GM11168 (cell line): Measurements from ENCODE around the gene SULF2.

Experiments used
- in situ Hi-C: fragments of 300-500 bp; cut with MboI; formaldehyde crosslinking; loops from one replicate; pipeline ENCODE4 v1.12.0; 2022; ENCODE audit warnings: low sequenced_read_pairs; ENCODE audit not compliant: unreplicated experiment

SULF2 gene

GRCh38 chr20:47696856-47697255, 88.4 kb downstream of the SULF2 start:
- in situ Hi-C loops = no loop called here

- in situ Hi-C loops = no loop called here
Measured at GRCh38 chr20:47694021-47694818, 91.1 kb downstream of the SULF2 start.

- in situ Hi-C loops = no loop called here
Measured at GRCh38 chr20:47691625-47692024, 93.7 kb downstream of the SULF2 start.

- in situ Hi-C loops = loop anchor here (10.0 kb wide), 1 partner anchor 925 kb away; no protein-coding TSS in a partner anchor
Measured at GRCh38 chr20:47689731-47690130, 95.5 kb downstream of the SULF2 start.

GRCh38 chr20:47688385-47689381, 96.6 kb downstream of the SULF2 start:
- in situ Hi-C loops = loop anchor here (10.0 kb wide), 1 partner anchor 926 kb away; no protein-coding TSS in a partner anchor

- in situ Hi-C loops = loop anchor here (10.0 kb wide), 1 partner anchor 927 kb away; no protein-coding TSS in a partner anchor
Measured at GRCh38 chr20:47687095-47687987, 97.9 kb downstream of the SULF2 start.

- in situ Hi-C loops = loop anchor here (10.0 kb wide), 1 partner anchor 928 kb away; no protein-coding TSS in a partner anchor
Measured at GRCh38 chr20:47686545-47686944, 98.7 kb downstream of the SULF2 start.

- in situ Hi-C loops = loop anchor here (10.0 kb wide), 1 partner anchor 930 kb away; no protein-coding TSS in a partner anchor
Measured at GRCh38 chr20:47684306-47685080, 100.8 kb downstream of the SULF2 start.

GRCh38 chr20:47682916-47683315, 102.4 kb downstream of the SULF2 start:
- in situ Hi-C loops = loop anchor here (10.0 kb wide), 1 partner anchor 932 kb away; no protein-coding TSS in a partner anchor

- in situ Hi-C loops = loop anchor here (10.0 kb wide), 1 partner anchor 933 kb away; no protein-coding TSS in a partner anchor
Measured at GRCh38 chr20:47682028-47682783, 103.1 kb downstream of the SULF2 start.

GRCh38 chr20:47680804-47681529, 104.3 kb downstream of the SULF2 start:
- in situ Hi-C loops = loop anchor here (10.0 kb wide), 1 partner anchor 934 kb away; no protein-coding TSS in a partner anchor

GRCh38 chr20:47679462-47679861, 105.8 kb downstream of the SULF2 start:
- in situ Hi-C loops = no loop called here

GRCh38 chr20:47678536-47678935, 106.7 kb downstream of the SULF2 start:
- in situ Hi-C loops = no loop called here

- in situ Hi-C loops = no loop called here
Measured at GRCh38 chr20:47677635-47678453, 107.4 kb downstream of the SULF2 start.

- in situ Hi-C loops = no loop called here
Measured at GRCh38 chr20:47676912-47677634, 108.2 kb downstream of the SULF2 start.

GRCh38 chr20:47676219-47676721, 109.0 kb downstream of the SULF2 start:
- in situ Hi-C loops = no loop called here
